ENCODE results near the gene LCA5.
A peak's percentile ranks its signal among the peaks of the same experiment; 100 is the strongest.

Gene LCA5

DNA sequence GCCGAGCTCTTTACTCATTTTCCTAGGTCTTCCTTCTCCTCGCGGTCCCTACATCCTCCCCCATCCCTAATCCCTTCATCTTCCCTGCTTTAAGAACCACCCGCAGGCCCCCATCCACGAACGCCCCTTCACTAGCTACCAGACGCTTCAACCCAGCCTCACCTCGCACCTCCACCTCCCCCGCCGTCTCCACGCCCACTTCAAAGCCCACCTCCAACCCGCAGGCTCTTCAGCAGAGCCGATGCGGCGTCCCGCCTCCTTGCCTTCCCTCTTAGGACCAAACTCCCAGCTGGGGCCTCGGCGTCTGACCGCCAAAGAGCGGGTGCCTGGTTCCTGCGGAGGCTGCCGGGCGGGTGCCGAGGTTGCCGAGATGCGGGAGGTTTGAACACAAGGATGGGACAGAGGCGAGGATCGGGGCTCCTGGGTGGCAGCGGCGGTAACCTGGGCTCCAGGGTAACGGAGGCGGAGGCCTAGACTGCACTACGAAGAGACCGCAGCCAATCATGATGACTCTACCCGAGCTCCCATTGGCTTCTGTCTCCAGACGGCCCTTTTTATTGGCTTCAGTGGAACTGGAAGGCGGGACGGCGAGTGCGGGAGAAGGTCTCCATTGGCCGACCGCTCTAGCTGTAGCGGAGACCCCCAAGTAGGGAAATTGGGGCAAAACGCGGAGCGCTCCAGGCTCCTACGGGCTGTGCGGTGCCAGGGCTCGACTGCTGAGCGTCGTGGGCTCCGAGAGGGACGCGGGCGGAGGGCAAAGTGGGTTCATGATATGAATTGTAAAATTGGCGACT, at the start of gene LCA5 (continued):
- peak; percentile 32; the same call in 1 of the 2 replicates for TF ChIP-seq ZNF629 (tag by site-specific recombination; IDR thresholded peaks at IDR 0.05)
- TF ChIP-seq ZNF404 (tag by site-specific recombination; IDR thresholded peaks at IDR 0.05), result no peak
- peak; percentile 14; the same call in 1 of the 2 replicates for TF ChIP-seq ZNF10 (tag by site-specific recombination; IDR thresholded peaks at IDR 0.05)
- TF ChIP-seq ZBTB20 (tag by site-specific recombination; IDR thresholded peaks at IDR 0.05), result peak; percentile 90
- 0 out of 2 replicates have a peak, but pooled peaks have one; percentile 65 for TF ChIP-seq ZNF561 (tag by site-specific recombination; IDR thresholded peaks at IDR 0.05; ENCODE audit: borderline replicate concordance)
- peak; percentile 23; the same call in 1 of the 2 replicates for TF ChIP-seq ZNF843 (tag by site-specific recombination; IDR thresholded peaks at IDR 0.05)
- TF ChIP-seq RBAK (tag by site-specific recombination; IDR thresholded peaks at IDR 0.05), result no peak
- 0 out of 2 replicates have a peak, but pooled peaks have one; percentile 9 for TF ChIP-seq ZNF324 (tag by site-specific recombination; IDR thresholded peaks at IDR 0.05)
- TF ChIP-seq CTCF (tag by site-specific recombination; IDR thresholded peaks at IDR 0.05), result no peak
- no peak for TF ChIP-seq ZNF529 (tag by site-specific recombination; IDR thresholded peaks at IDR 0.05; ENCODE audit: insufficient replicate concordance)
- TF ChIP-seq, protein P1, sequence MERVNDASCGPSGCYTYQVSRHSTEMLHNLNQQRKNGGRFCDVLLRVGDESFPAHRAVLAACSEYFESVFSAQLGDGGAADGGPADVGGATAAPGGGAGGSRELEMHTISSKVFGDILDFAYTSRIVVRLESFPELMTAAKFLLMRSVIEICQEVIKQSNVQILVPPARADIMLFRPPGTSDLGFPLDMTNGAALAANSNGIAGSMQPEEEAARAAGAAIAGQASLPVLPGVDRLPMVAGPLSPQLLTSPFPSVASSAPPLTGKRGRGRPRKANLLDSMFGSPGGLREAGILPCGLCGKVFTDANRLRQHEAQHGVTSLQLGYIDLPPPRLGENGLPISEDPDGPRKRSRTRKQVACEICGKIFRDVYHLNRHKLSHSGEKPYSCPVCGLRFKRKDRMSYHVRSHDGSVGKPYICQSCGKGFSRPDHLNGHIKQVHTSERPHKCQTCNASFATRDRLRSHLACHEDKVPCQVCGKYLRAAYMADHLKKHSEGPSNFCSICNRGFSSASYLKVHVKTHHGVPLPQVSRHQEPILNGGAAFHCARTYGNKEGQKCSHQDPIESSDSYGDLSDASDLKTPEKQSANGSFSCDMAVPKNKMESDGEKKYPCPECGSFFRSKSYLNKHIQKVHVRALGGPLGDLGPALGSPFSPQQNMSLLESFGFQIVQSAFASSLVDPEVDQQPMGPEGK (tag by site-specific recombination; IDR thresholded peaks at IDR 0.05), result peak; percentile 91
- TF ChIP-seq ZNF664 (tag by site-specific recombination; IDR thresholded peaks at IDR 0.05), result no peak
- peak; percentile 94 for TF ChIP-seq ZNF366 (tag by site-specific recombination; conservative IDR thresholded peaks at IDR 0.05)
- peak; percentile 49; the same call in 1 of the 2 replicates for TF ChIP-seq KLF1 (tag by site-specific recombination; IDR thresholded peaks at IDR 0.05)
- TF ChIP-seq ZNF76 (tag by site-specific recombination; IDR thresholded peaks at IDR 0.05; ENCODE audit: borderline replicate concordance, low read depth), result peak; percentile 76
- no peak for TF ChIP-seq ZNF473 (tag by site-specific recombination; IDR thresholded peaks at IDR 0.05)
- TF ChIP-seq, protein P2, sequence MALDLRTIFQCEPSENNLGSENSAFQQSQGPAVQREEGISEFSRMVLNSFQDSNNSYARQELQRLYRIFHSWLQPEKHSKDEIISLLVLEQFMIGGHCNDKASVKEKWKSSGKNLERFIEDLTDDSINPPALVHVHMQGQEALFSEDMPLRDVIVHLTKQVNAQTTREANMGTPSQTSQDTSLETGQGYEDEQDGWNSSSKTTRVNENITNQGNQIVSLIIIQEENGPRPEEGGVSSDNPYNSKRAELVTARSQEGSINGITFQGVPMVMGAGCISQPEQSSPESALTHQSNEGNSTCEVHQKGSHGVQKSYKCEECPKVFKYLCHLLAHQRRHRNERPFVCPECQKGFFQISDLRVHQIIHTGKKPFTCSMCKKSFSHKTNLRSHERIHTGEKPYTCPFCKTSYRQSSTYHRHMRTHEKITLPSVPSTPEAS (tag by site-specific recombination; IDR thresholded peaks at IDR 0.05), result no peak
- TF ChIP-seq, protein P3, sequence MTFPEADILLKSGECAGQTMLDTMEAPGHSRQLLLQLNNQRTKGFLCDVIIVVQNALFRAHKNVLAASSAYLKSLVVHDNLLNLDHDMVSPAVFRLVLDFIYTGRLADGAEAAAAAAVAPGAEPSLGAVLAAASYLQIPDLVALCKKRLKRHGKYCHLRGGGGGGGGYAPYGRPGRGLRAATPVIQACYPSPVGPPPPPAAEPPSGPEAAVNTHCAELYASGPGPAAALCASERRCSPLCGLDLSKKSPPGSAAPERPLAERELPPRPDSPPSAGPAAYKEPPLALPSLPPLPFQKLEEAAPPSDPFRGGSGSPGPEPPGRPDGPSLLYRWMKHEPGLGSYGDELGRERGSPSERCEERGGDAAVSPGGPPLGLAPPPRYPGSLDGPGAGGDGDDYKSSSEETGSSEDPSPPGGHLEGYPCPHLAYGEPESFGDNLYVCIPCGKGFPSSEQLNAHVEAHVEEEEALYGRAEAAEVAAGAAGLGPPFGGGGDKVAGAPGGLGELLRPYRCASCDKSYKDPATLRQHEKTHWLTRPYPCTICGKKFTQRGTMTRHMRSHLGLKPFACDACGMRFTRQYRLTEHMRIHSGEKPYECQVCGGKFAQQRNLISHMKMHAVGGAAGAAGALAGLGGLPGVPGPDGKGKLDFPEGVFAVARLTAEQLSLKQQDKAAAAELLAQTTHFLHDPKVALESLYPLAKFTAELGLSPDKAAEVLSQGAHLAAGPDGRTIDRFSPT (tag by site-specific recombination; IDR thresholded peaks at IDR 0.05), result peak; percentile 82
- TF ChIP-seq ZSCAN30 (tag by site-specific recombination; IDR thresholded peaks at IDR 0.05), result 0 out of 2 replicates have a peak, but pooled peaks have one; percentile 7
- TF ChIP-seq, protein P4, sequence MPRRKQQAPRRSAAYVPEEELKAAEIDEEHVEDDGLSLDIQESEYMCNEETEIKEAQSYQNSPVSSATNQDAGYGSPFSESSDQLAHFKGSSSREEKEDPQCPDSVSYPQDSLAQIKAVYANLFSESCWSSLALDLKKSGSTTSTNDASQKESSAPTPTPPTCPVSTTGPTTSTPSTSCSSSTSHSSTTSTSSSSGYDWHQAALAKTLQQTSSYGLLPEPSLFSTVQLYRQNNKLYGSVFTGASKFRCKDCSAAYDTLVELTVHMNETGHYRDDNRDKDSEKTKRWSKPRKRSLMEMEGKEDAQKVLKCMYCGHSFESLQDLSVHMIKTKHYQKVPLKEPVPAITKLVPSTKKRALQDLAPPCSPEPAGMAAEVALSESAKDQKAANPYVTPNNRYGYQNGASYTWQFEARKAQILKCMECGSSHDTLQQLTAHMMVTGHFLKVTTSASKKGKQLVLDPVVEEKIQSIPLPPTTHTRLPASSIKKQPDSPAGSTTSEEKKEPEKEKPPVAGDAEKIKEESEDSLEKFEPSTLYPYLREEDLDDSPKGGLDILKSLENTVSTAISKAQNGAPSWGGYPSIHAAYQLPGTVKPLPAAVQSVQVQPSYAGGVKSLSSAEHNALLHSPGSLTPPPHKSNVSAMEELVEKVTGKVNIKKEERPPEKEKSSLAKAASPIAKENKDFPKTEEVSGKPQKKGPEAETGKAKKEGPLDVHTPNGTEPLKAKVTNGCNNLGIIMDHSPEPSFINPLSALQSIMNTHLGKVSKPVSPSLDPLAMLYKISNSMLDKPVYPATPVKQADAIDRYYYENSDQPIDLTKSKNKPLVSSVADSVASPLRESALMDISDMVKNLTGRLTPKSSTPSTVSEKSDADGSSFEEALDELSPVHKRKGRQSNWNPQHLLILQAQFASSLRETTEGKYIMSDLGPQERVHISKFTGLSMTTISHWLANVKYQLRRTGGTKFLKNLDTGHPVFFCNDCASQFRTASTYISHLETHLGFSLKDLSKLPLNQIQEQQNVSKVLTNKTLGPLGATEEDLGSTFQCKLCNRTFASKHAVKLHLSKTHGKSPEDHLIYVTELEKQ (tag by site-specific recombination; IDR thresholded peaks at IDR 0.05; ENCODE audit: borderline replicate concordance), result no peak
- no peak for TF ChIP-seq BCL11A (tag by site-specific recombination; IDR thresholded peaks at IDR 0.05; ENCODE audit: low read depth)
- TF ChIP-seq FEZF1 (tag by site-specific recombination; IDR thresholded peaks at IDR 0.05), result no peak
- TF ChIP-seq ZNF37A (tag by site-specific recombination; IDR thresholded peaks at IDR 0.05), result no peak
- peak; percentile 58 for TF ChIP-seq GLIS1 (tag by site-specific recombination; IDR thresholded peaks at IDR 0.05)
- no peak for TF ChIP-seq MYNN (tag by site-specific recombination; IDR thresholded peaks at IDR 0.05; ENCODE audit: borderline replicate concordance)
- TF ChIP-seq ZIC2 (tag by site-specific recombination; IDR thresholded peaks at IDR 0.05), result peak; percentile 63; the same call in 1 of the 2 replicates
- no peak for TF ChIP-seq ZNF596 (tag by site-specific recombination; IDR thresholded peaks at IDR 0.05)
- TF ChIP-seq ZNF660 (tag by site-specific recombination; IDR thresholded peaks at IDR 0.05), result peak; percentile 68; the same call in 1 of the 2 replicates
- peak; percentile 91 for TF ChIP-seq ZNF335 (tag by site-specific recombination; conservative IDR thresholded peaks at IDR 0.05)

Measured in HEK293 (cell line).